A549 (cell line): ENCODE data around the gene PAEP. TPM values are rescaled to one million over a fixed set of nuclear protein-coding genes. Genes with fewer than 3 reads are reported as not detected.

ENCODE experiments used
- ATAC-seq, 2 experiments: fragments of 200-7000 bp in 1 of 2; fragments of >200 bp in 1 of 2; cut with Nextera tagmentation in 1 of 2; cut with Tn5 transposase in 1 of 2; 3 replicates each; pipeline versions ENCODE4 v1.8.0 to v1.9.1; 2018 to 2020; ENCODE audit warnings: mild to moderate bottlenecking in 1 of 2, moderate library complexity in 1 of 2
- CTCF ChIA-PET: fragments of 300-600 bp; sonication (Branson Sonifier 250); formaldehyde crosslinking; extraction: SDS; loops from one replicate; lab custom pipeline; 2021; ENCODE audit warnings: antibody characterized with exemption, inconsistent platforms; lab: Yijun Ruan, JAX
- POLR2A ChIA-PET: fragments of 350-600 bp; formaldehyde crosslinking; extraction: SDS; loops from one replicate; lab custom pipeline; 2021; ENCODE audit warnings: antibody characterized with exemption, inconsistent platforms; lab: Yijun Ruan, JAX
- DNase-seq, 2 experiments: peaks; one replicate each; pipeline versions ENCODE4 v3.0.0 to v3.0.0-alpha.2; 2011 to 2016; ENCODE audit warnings: low read depth in 1 of 2, low spot score in 1 of 2
- FAIRE-seq: peaks from 2 replicates; lab custom pipeline; 2011; peaks lifted over from hg19 to GRCh38; lab: Jason Lieb, UNC
- H3K27ac ChIP-seq, 2 experiments: fragments of >200 bp; sonication (Bioruptor Twin); formaldehyde crosslinking; 3 replicates each; pipeline ENCODE4 v1.5.1; 2016 to 2017
- H3K4me1 ChIP-seq: fragments of >200 bp; sonication (Bioruptor Twin); formaldehyde crosslinking; 3 replicates; pipeline ENCODE4 v1.6.1; 2016
- H3K4me2 ChIP-seq: fragments of >200 bp; sonication (Bioruptor Twin); formaldehyde crosslinking; 3 replicates; pipeline ENCODE4 v1.6.1; 2016
- H3K4me3 ChIP-seq: fragments of >200 bp; sonication (Bioruptor Twin); formaldehyde crosslinking; 3 replicates; pipeline ENCODE4 v1.5.1; 2016
- H3K9me3 ChIP-seq: fragments of >200 bp; sonication (Bioruptor Twin); formaldehyde crosslinking; 3 replicates; pipeline ENCODE4 v1.6.1; 2016
- CHD4 ChIP-seq: fragments of 200-600 bp; sonication (generic); IDR thresholded peaks from 2 replicates; pipeline ENCODE4 v1.6.1; 2016; ENCODE audit warnings: antibody characterized with exemption, mild to moderate bottlenecking, borderline replicate concordance
- E2F6 ChIP-seq: IDR thresholded peaks from 2 replicates; pipeline ENCODE4 v1.6.1; 2012; ENCODE audit warnings: low read depth, borderline replicate concordance
- ESRRA ChIP-seq: fragments of 150-350 bp; IDR thresholded peaks from 2 replicates; pipeline ENCODE4 v1.6.1; 2014; ENCODE audit warnings: mild to moderate bottlenecking, low read length, borderline replicate concordance
- FOSB ChIP-seq: fragments of 250-450 bp; sonication (Bioruptor Pico); IDR thresholded peaks from 2 replicates; pipeline ENCODE4 v1.5.0; 2020; ENCODE audit warnings: mild to moderate bottlenecking, moderate library complexity
- FOSL2 ChIP-seq, 2 experiments: fragments of 450-650 bp in 1 of 2; fragments of >200 bp in 1 of 2; sonication (Bioruptor Twin) in 1 of 2; formaldehyde crosslinking; IDR thresholded peaks; 2 replicates each; pipeline versions ENCODE4 v1.5.0 to v1.6.1; 2016 to 2020; ENCODE audit warnings: mild to moderate bottlenecking in 1 of 2, moderate library complexity in 1 of 2
- FOXS1 ChIP-seq: fragments of 250-450 bp; sonication (Bioruptor Pico); IDR thresholded peaks from 2 replicates; pipeline ENCODE4 v1.5.0; 2020; ENCODE audit warnings: mild to moderate bottlenecking, moderate library complexity
- HES2 ChIP-seq: fragments of >200 bp; sonication (Bioruptor Twin); formaldehyde crosslinking; IDR thresholded peaks from 2 replicates; pipeline ENCODE4 v1.6.1; 2016
- HEYL ChIP-seq: fragments of 250-450 bp; sonication (Bioruptor Pico); IDR thresholded peaks from 2 replicates; pipeline ENCODE4 v1.8.0; 2021; ENCODE audit warnings: mild to moderate bottlenecking, moderate library complexity
- HOXB13 ChIP-seq: fragments of 250-450 bp; sonication (Bioruptor Pico); IDR thresholded peaks from 2 replicates; pipeline ENCODE4 v1.5.0; 2020; ENCODE audit warnings: low read depth, mild to moderate bottlenecking, moderate library complexity
- JUN ChIP-seq, 2 experiments: fragments of >200 bp; sonication (Bioruptor Twin); formaldehyde crosslinking; IDR thresholded peaks; 2 replicates in 1 of 2; 3 replicates in 1 of 2; pipeline ENCODE4 v1.6.1; 2016 to 2017
- JUNB ChIP-seq: fragments of >200 bp; sonication (Bioruptor Twin); formaldehyde crosslinking; IDR thresholded peaks from 2 replicates; pipeline ENCODE4 v1.6.1; 2016
- KDM1A ChIP-seq: fragments of 200-600 bp; sonication (generic); IDR thresholded peaks from 2 replicates; pipeline ENCODE4 v1.6.1; 2016; ENCODE audit warnings: low read depth, mild to moderate bottlenecking
- KDM5A ChIP-seq: fragments of 200-600 bp; sonication (generic); IDR thresholded peaks from 2 replicates; pipeline ENCODE4 v1.6.1; 2016; ENCODE audit warnings: antibody characterized with exemption, mild to moderate bottlenecking
- MAX ChIP-seq: IDR thresholded peaks from 2 replicates; pipeline ENCODE4 v1.6.1; 2012
- NPAS2 ChIP-seq: fragments of 250-450 bp; sonication (Bioruptor Pico); IDR thresholded peaks from 2 replicates; pipeline ENCODE4 v1.8.0; 2022; ENCODE audit warnings: mild to moderate bottlenecking, moderate library complexity, borderline replicate concordance
- NR3C1 ChIP-seq: fragments of >200 bp; sonication (Bioruptor Twin); formaldehyde crosslinking; IDR thresholded peaks from 3 replicates; pipeline ENCODE4 v1.6.1; 2017
- POLR2A ChIP-seq: IDR thresholded peaks from 2 replicates; pipeline ENCODE4 v1.6.1; 2012; ENCODE audit warnings: mild to moderate bottlenecking, low read length
- REST ChIP-seq: fragments of 200-600 bp; sonication (generic); IDR thresholded peaks from 2 replicates; pipeline ENCODE4 v1.6.1; 2016; ENCODE audit warnings: antibody characterized with exemption, mild to moderate bottlenecking, moderate library complexity
- TFCP2L1 ChIP-seq: fragments of 250-450 bp; sonication (Bioruptor Pico); IDR thresholded peaks from 2 replicates; pipeline ENCODE4 v1.5.0; 2021; ENCODE audit warnings: mild to moderate bottlenecking
- ZFP36 ChIP-seq: fragments of 450-650 bp; IDR thresholded peaks from 2 replicates; pipeline ENCODE4 v1.6.1; 2014; ENCODE audit warnings: borderline replicate concordance; ENCODE audit not compliant: partially characterized antibody
- ZNF302 ChIP-seq: fragments of 250-450 bp; sonication (Bioruptor Pico); IDR thresholded peaks from 2 replicates; pipeline ENCODE4 v1.9.0; 2021; ENCODE audit warnings: inconsistent platforms, mild to moderate bottlenecking, moderate library complexity
- ZSCAN20 ChIP-seq: fragments of 250-450 bp; sonication (Bioruptor Pico); IDR thresholded peaks from 2 replicates; pipeline ENCODE4 v1.8.0; 2022; ENCODE audit warnings: mild to moderate bottlenecking, moderate library complexity
- WGBS: methylation state at CpG from one replicate; pipeline ENCODE4 v1.1.6; 2017; ENCODE audit errors: missing lambda C conversion rate; 5-methylcytosine and 5-hydroxymethylcytosine counted together
- polyA plus RNA-seq, 4 experiments: library from polyadenylated mRNA; depleted of rRNA in 3 of 4; stranded (reverse); fragments of >200 nt; fragmentation: RNase III in 1 of 4; extraction: RNeasy Plus Mini Kit Qiagen cat#74134 plus additional on column Dnase treatment in 1 of 4; gene quantifications; 2 replicates in 3 of 4; 3 replicates in 1 of 4; pipeline ENCODE4 v1.2.3, GENCODE V29; 2011 to 2017
- TF ChIP-seq, protein P1 (sequence below): fragments of >200 bp; sonication (Bioruptor Twin); formaldehyde crosslinking; IDR thresholded peaks from 3 replicates; pipeline ENCODE4 v1.6.1; 2016
- TF ChIP-seq, protein P2 (sequence below): fragments of 250-450 bp; sonication (Bioruptor Pico); IDR thresholded peaks from 2 replicates; pipeline ENCODE4 v1.5.0; 2020; ENCODE audit warnings: low read depth, mild to moderate bottlenecking, moderate library complexity

Gene PAEP
- polyA plus RNA-seq, 2 of the 4 experiments (the other 2 are of a cell fraction) = not detected

DNA sequence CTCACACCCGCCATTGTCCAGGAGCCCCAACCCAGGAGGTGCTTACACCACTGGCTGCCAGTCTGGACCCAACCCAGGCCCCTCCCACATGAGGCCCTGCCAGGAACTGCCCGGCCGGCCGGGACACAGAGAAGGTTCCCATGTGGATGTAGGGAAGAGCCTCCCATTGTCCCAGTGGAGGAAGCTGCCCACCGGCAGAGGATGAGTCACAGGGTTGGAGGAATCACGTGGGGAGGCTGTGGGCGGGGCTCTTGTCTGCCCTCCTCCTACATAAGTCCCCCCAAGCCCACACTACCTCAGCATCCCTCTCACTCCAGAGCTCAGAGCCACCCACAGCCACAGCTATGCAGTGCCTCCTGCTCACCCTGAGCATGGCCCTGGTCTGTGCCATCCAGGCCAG lies 26.1 kb downstream of the PAEP start:
- H3K4me2 ChIP-seq = no peak overlapping the region
- DNase-seq (no peak), ATAC-seq (no peak), FAIRE-seq (no peak)
- TF ChIP-seq, protein P1, sequence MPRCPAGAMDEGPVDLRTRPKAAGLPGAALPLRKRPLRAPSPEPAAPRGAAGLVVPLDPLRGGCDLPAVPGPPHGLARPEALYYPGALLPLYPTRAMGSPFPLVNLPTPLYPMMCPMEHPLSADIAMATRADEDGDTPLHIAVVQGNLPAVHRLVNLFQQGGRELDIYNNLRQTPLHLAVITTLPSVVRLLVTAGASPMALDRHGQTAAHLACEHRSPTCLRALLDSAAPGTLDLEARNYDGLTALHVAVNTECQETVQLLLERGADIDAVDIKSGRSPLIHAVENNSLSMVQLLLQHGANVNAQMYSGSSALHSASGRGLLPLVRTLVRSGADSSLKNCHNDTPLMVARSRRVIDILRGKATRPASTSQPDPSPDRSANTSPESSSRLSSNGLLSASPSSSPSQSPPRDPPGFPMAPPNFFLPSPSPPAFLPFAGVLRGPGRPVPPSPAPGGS = no peak
- TF ChIP-seq NPAS2 = no peak
- no peak for TF ChIP-seq JUN (IDR thresholded peaks at IDR 0.05)
- no peak for TF ChIP-seq MAX
- TF ChIP-seq FOSL2 (IDR thresholded peaks at IDR 0.05) = no peak
- no peak for TF ChIP-seq FOSL2 (CRISPR knock-in tag; IDR thresholded peaks at IDR 0.05)
- TF ChIP-seq, protein P2, sequence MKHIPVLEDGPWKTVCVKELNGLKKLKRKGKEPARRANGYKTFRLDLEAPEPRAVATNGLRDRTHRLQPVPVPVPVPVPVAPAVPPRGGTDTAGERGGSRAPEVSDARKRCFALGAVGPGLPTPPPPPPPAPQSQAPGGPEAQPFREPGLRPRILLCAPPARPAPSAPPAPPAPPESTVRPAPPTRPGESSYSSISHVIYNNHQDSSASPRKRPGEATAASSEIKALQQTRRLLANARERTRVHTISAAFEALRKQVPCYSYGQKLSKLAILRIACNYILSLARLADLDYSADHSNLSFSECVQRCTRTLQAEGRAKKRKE (CRISPR knock-in tag) = no peak
- no peak for TF ChIP-seq FOSB (CRISPR knock-in tag)
- no peak for TF ChIP-seq CHD4
- TF ChIP-seq KDM1A = no peak
- no peak for TF ChIP-seq FOXS1 (CRISPR knock-in tag)
- POLR2A ChIA-PET = no interaction called here
- H3K9me3 ChIP-seq = no peaks in the 10 kb centered on the region
- no peak overlapping the region for H3K4me3 ChIP-seq
- WGBS = no CpG with 5 or more reads among the region's 7 CpGs
- H3K4me1 ChIP-seq = no peaks in the 10 kb centered on the region
- CTCF ChIA-PET = no interaction called here
- H3K27ac ChIP-seq = no peak overlapping the region

DNA sequence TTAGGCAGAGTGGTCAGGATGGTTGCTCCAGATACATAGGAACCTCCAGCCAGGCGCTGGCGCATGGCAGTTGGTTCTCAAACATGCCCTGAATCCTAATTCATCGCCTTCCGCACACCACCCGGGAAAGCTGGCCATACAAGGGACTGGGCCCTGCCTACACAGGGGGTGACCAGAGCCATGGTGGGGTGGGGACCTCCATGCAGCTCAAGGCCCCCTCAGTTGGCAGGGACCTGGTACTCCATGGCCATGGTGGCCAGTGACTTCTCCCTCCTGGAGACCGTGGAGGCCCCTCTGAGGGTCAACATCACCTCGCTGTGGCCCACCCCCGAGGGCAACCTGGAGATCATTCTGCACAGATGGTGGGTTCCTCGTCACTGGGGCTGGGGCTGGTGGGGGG lies 26.8 kb downstream of the PAEP start:
- POLR2A ChIA-PET = no interaction called here
- Histone ChIP-seq H3K4me1 (no peaks in the 10 kb centered on the region), H3K4me3 (no peak overlapping the region)
- no peak for TF ChIP-seq POLR2A
- TF ChIP-seq, all 56 proteins: peak for 0
- Histone ChIP-seq H3K27ac (no peak overlapping the region), H3K9me3 (no peaks in the 10 kb centered on the region), H3K4me2 (no peak overlapping the region)
- DNase-seq = no peak
- no peak for FAIRE-seq
- no peak for ATAC-seq
- CTCF ChIA-PET = interaction anchor here (0.9 to 1.0 kb wide), 2 partner anchors 14 to 15 kb away, joined by 3 to 4 read pairs; no protein-coding TSS in a partner anchor
- 80% methylated on average over 5 of the region's 9 CpGs for WGBS

- no peak for FAIRE-seq
- no peak; a peak in 2 of 6 replicates for ATAC-seq
Measured at GRCh38 chr9:135588886-135589595, 27.5 kb downstream of the PAEP start.

More at GRCh38 chr9:135588886-135589595, 27.5 kb downstream of the PAEP start:
- TF ChIP-seq ZSCAN20 (no peak), ZNF302 (CRISPR knock-in tag) (no peak), ZFP36 (no peak), TFCP2L1 (no peak), HES2 (no peak), NPAS2 (no peak), KDM5A (no peak), E2F6 (no peak), NR3C1 (no peak), POLR2A (no peak), HEYL (no peak), REST (no peak), ESRRA (no peak), HOXB13 (CRISPR knock-in tag) (no peak), KDM1A (no peak), JUNB (no peak)
- TF ChIP-seq, protein P1 = no peak
- Histone ChIP-seq H3K27ac (no peak overlapping the region), H3K4me1 (no peaks in the 10 kb centered on the region), H3K9me3 (no peaks in the 10 kb centered on the region), H3K4me2 (no peak overlapping the region), H3K4me3 (no peak overlapping the region)
- 57% methylated on average over 6 of the region's 20 CpGs for WGBS
- no peak for DNase-seq
- ChIA-PET CTCF (interaction anchor here (0.7 to 1.0 kb wide), 3 partner anchors 13 to 15 kb away, joined by 3 to 4 read pairs (median 3); no protein-coding TSS in a partner anchor), POLR2A (no interaction called here)
